Smooth muscle cell (in vitro differentiated cells): ENCODE results near the gene NUPR1. TPM values are rescaled to one million over a fixed set of nuclear protein-coding genes. Genes with fewer than 3 reads are reported as not detected.
"Not testable (repeated sequence)": the region's sequence is repeated elsewhere in the genome, so short reads cannot be mapped to it uniquely, and the experiment has no call there.

ENCODE experiments used
- DNase-seq: peaks from one replicate; lab custom pipeline; 2025; ENCODE audit not compliant: unreplicated experiment; lab: John Stamatoyannopoulos, UW
- H2AFZ ChIP-seq: fragments of 200-600 bp; sonication (generic); 2 replicates; pipeline ENCODE4 v1.6.0; 2016; ENCODE audit warnings: antibody characterized with exemption, low read depth, mild to moderate bottlenecking
- H3F3A ChIP-seq: fragments of 200-600 bp; sonication (generic); 2 replicates; pipeline ENCODE4 v1.6.0; 2017; ENCODE audit warnings: antibody characterized with exemption, low read depth
- H3K27ac ChIP-seq: fragments of 200-600 bp; sonication (generic); 2 replicates; pipeline ENCODE4 v1.5.1; 2016; ENCODE audit warnings: low read depth, mild to moderate bottlenecking
- H3K27me3 ChIP-seq: fragments of 200-600 bp; sonication (generic); 2 replicates; pipeline ENCODE4 v1.6.1; 2016; ENCODE audit warnings: low read depth, mild to moderate bottlenecking
- H3K36me3 ChIP-seq: fragments of 200-600 bp; sonication (generic); 2 replicates; pipeline ENCODE4 v1.5.1; 2016; ENCODE audit warnings: low read depth
- H3K4me1 ChIP-seq: fragments of 200-600 bp; sonication (generic); 2 replicates; pipeline ENCODE4 v1.5.1; 2016; ENCODE audit warnings: low read depth
- H3K4me2 ChIP-seq: fragments of 200-600 bp; sonication (generic); 2 replicates; pipeline ENCODE4 v1.6.0; 2016; ENCODE audit warnings: mild to moderate bottlenecking
- H3K4me3 ChIP-seq: fragments of 200-600 bp; sonication (generic); 2 replicates; pipeline ENCODE4 v1.5.1; 2016; ENCODE audit warnings: mild to moderate bottlenecking
- H3K79me2 ChIP-seq: fragments of 200-600 bp; sonication (generic); 2 replicates; pipeline ENCODE4 v1.6.0; 2016; ENCODE audit warnings: low read depth, mild to moderate bottlenecking
- H3K9ac ChIP-seq: fragments of 200-600 bp; sonication (generic); 2 replicates; pipeline ENCODE4 v1.6.0; 2016; ENCODE audit warnings: low read depth
- H3K9me3 ChIP-seq: fragments of 200-600 bp; sonication (generic); replicated peaks from 2 replicates; pipeline ENCODE4 v1.5.1; 2016; ENCODE audit warnings: low read depth
- H4K20me1 ChIP-seq: fragments of 200-600 bp; sonication (generic); 2 replicates; pipeline ENCODE4 v1.6.0; 2016; ENCODE audit warnings: low read depth
- WGBS: methylation state at CpG from one replicate; pipeline ENCODE4 v1.1.7; 2016; ENCODE audit warnings: low lambda C conversion rate; 5-methylcytosine and 5-hydroxymethylcytosine counted together
- polyA plus RNA-seq: library from polyadenylated mRNA; unstranded; fragments of >200 nt; fragmentation: Nextera tagmentation; extraction: Ambion mirVana; gene quantifications from 2 replicates; pipeline ENCODE4 v1.2.1, GENCODE V29; 2016
- total RNA-seq: library from RNA; depleted of rRNA; stranded (reverse); fragments of >200 nt; gene quantifications from 2 replicates; pipeline ENCODE4 v1.2.3, GENCODE V29; 2014
- TF ChIP-seq, protein P1 (sequence below): fragments of 200-600 bp; sonication (generic); IDR thresholded peaks from 2 replicates; pipeline ENCODE4 v1.5.1; 2017; ENCODE audit warnings: borderline replicate concordance, mild to moderate bottlenecking, antibody characterized with exemption; ENCODE audit not compliant: insufficient read depth, poor library complexity, severe bottlenecking

Gene NUPR1
- total and polyA plus RNA-seq, 2 experiments from 2014 or later = 0.67 to 22.2 TPM

DNA sequence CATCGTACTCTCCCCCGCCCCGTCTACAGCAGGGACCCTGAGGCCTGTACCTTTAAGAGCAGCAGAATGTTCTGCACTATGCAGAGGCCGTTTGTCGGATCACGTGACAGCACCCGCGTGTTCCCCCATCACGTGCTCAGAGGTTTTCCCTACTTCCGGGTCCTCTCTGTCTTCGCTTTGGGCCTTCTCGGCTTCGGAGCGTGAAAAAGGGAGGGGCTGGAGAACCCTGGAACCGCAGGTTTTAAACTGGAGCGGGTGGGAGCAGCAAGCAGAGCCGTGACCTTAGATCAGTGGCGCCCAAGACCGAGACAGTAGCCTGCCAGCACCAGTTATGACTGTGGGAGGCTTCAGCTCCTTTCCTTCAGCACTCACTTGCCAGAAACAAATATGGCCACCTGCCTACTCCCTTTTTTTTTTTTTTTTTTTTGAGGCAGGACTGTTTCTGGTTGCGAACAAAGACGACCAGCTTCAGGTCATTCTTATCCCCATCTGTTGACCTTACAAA, 46.8 kb downstream of the NUPR1 start, which contains the start of gene CLN3:
Gene CLN3 (minus strand): TSS at position 105 of the 505 bp plus-strand sequence. CDS start 315 bp downstream, outside the sequence.
- no peaks in the 10 kb centered on the region for H4K20me1 ChIP-seq
- no peaks in the 10 kb centered on the region for H3K36me3 ChIP-seq
- peak; percentile 61 for DNase-seq
- peaks cover 5% of the 10 kb centered on the region for H3K4me1 ChIP-seq
- no peaks in the 10 kb centered on the region for H3K9me3 ChIP-seq
- H3K9ac ChIP-seq = peak within 1 kb of the TSS; percentile 98
- no peaks in the 10 kb centered on the region for H3K27me3 ChIP-seq
- under 1% methylated on average over 21 of the region's 21 CpGs for WGBS
- peak within 1 kb of the TSS; percentile 93 for H3K4me3 ChIP-seq
- H3F3A ChIP-seq = no peaks in the 10 kb centered on the region
- TF ChIP-seq, protein P1, sequence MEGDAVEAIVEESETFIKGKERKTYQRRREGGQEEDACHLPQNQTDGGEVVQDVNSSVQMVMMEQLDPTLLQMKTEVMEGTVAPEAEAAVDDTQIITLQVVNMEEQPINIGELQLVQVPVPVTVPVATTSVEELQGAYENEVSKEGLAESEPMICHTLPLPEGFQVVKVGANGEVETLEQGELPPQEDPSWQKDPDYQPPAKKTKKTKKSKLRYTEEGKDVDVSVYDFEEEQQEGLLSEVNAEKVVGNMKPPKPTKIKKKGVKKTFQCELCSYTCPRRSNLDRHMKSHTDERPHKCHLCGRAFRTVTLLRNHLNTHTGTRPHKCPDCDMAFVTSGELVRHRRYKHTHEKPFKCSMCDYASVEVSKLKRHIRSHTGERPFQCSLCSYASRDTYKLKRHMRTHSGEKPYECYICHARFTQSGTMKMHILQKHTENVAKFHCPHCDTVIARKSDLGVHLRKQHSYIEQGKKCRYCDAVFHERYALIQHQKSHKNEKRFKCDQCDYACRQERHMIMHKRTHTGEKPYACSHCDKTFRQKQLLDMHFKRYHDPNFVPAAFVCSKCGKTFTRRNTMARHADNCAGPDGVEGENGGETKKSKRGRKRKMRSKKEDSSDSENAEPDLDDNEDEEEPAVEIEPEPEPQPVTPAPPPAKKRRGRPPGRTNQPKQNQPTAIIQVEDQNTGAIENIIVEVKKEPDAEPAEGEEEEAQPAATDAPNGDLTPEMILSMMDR = no peak
- no peaks in the 10 kb centered on the region for H3K79me2 ChIP-seq
- H2AFZ ChIP-seq = peak within 1 kb of the TSS; percentile 100
- peak within 1 kb of the TSS; percentile 97 for H3K27ac ChIP-seq
- H3K4me2 ChIP-seq = peak within 1 kb of the TSS; percentile 97

DNA sequence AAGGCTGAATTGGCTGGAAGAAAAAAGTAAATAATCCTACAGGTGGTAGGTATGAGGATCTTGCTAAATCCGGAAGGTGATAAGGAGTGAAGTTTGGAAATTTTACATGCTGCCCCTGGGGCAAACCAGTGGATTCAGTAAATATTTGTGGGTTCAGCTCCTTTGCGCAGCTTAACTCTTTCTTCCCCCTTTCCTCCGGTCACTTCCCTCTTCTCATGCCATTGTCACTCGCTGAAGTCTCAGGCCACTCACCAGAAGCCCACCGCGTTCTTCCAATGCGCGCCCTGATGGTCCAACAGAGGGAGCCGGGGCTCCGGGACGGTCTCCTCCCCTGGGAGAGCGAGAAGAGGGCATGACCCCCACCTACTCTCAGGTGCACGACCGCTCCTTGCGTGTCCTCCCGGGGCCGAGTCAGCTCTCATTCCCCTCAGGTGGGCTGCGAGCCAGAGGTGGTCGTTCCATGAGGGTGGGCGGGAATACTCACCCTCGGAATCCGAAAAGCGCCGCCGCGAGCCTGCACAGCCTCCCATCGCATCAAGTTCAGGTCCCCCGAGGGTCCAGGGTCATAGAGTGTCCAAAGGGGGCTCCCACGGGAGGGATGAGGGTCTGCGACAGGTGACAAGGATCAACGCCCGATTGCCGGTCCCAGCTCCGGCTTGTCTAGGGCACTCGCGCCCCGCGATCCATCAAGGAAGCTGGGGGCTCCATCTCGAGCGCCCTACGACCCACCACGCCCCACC, 47.4 kb downstream of the NUPR1 start:
- Histone ChIP-seq H3K27ac (peak overlapping the region; percentile 97), H3F3A (no peaks in the 10 kb centered on the region), H3K79me2 (no peaks in the 10 kb centered on the region), H3K9ac (peak overlapping the region; percentile 98), H4K20me1 (no peaks in the 10 kb centered on the region), H3K4me2 (peak overlapping the region; percentile 97), H3K4me1 (peaks cover 5% of the 10 kb centered on the region), H3K27me3 (no peaks in the 10 kb centered on the region), H2AFZ (peak overlapping the region; percentile 100), H3K4me3 (peak overlapping the region; percentile 93), H3K36me3 (no peaks in the 10 kb centered on the region), H3K9me3 (no peaks in the 10 kb centered on the region)
- DNase-seq = no peak
- TF ChIP-seq, protein P1 = peak; percentile 7
- under 1% methylated on average over 42 of the region's 42 CpGs for WGBS

DNA sequence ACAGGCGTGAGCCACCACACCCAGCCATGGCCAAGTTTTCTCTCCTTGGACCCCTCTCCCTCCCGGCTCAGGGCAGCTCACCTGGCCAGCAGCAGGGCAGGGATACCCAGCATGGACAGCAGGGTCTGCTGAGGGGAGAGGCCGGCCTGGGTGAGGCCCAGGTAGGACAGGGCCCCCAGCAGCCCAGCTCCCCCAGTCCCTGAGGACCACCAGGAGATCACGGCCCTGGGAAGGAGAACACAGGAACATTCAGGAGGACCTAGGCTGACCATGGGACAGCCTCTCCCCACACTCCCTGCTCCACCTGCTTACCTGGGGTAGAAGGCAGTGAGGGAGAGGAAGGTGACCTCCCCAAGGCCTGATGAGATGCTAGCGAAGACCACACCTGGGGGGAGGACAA, 52.5 kb downstream of the NUPR1 start:
- no peak for DNase-seq
- H3K4me1 ChIP-seq = peaks cover 5% of the 10 kb centered on the region
- H3K9ac ChIP-seq = no peak overlapping the region
- H3K27ac ChIP-seq = no peak overlapping the region
- no peaks in the 10 kb centered on the region for H3K27me3 ChIP-seq
- H3K79me2 ChIP-seq = no peaks in the 10 kb centered on the region
- no peaks in the 10 kb centered on the region for H3K36me3 ChIP-seq
- 97% methylated on average over 5 of the region's 5 CpGs for WGBS
- H2AFZ ChIP-seq = no peak overlapping the region
- TF ChIP-seq, protein P1 = no peak
- H4K20me1 ChIP-seq = no peaks in the 10 kb centered on the region
- H3K4me2 ChIP-seq = no peak overlapping the region
- H3K9me3 ChIP-seq = no peaks in the 10 kb centered on the region
- no peak overlapping the region for H3K4me3 ChIP-seq
- no peaks in the 10 kb centered on the region for H3F3A ChIP-seq

DNA sequence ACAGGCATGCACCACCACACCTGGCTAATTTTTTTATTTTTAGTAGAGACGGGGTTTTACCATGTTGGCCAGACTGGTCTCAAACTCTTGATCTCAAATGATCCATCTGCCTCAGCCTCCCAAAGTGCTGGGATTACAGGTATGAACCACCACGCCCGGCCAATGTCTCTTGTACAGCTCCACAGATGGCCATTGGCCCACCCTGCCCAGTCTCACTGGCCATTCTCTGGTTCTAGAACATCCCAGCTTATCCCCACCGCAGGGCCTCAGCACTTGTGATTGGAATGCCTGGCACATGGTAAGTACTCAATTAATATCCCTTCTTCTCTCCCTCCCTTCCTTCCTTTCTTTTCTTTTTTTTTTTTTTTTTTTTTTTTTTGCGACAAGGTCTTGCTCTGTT, 55.4 kb downstream of the NUPR1 start:
- H2AFZ ChIP-seq, H3K27ac ChIP-seq, H3K79me2 ChIP-seq, H3K4me1 ChIP-seq, H3K4me2 ChIP-seq, H3K27me3 ChIP-seq, H3K9me3 ChIP-seq, H3K4me3 ChIP-seq, H4K20me1 ChIP-seq, DNase-seq, H3F3A ChIP-seq, H3K9ac ChIP-seq, H3K36me3 ChIP-seq: not testable (repeated sequence)
- 92% methylated on average over 4 of the region's 5 CpGs for WGBS

Other genes starting within 250 kb of the NUPR1 start
- 0.94 and 1.9 TPM in 2 replicates for gene SBK1, start 246.4 kb downstream of the NUPR1 start, total RNA-seq
- gene SBK1, start 246.4 kb downstream of the NUPR1 start, polyA plus RNA-seq = 3.1 and 7.5 TPM in 2 replicates
- gene NPIPB6, start 175.5 kb downstream of the NUPR1 start, total RNA-seq = 0.22 and 0.54 TPM in 2 replicates
- 0.17 and 0.95 TPM in 2 replicates for gene NPIPB6, start 175.5 kb downstream of the NUPR1 start, polyA plus RNA-seq
- 86.8 and 89.3 TPM in 2 replicates for gene EIF3CL, start 135.1 kb downstream of the NUPR1 start, total RNA-seq
- not detected in 2 replicates for gene EIF3CL, start 135.1 kb downstream of the NUPR1 start, polyA plus RNA-seq
- not detected in 2 replicates for gene NPIPB7, start 66.6 kb downstream of the NUPR1 start, total RNA-seq
- gene NPIPB7, start 66.6 kb downstream of the NUPR1 start, polyA plus RNA-seq = not detected in 2 replicates
- 10.5 and 15.3 TPM in 2 replicates for gene CLN3, start 46.9 kb downstream of the NUPR1 start, total RNA-seq
- 19.6 and 30.9 TPM in 2 replicates for gene CLN3, start 46.9 kb downstream of the NUPR1 start, polyA plus RNA-seq
- gene APOBR, start 44.3 kb downstream of the NUPR1 start, total RNA-seq = not detected in 2 replicates
- gene APOBR, start 44.3 kb downstream of the NUPR1 start, polyA plus RNA-seq = not detected in 2 replicates
- gene IL27, start 32.1 kb downstream of the NUPR1 start, total RNA-seq = not detected in 2 replicates
- not detected in 2 replicates for gene IL27, start 32.1 kb downstream of the NUPR1 start, polyA plus RNA-seq
- 4.9 and 5.7 TPM in 2 replicates for gene SGF29, start 14.9 kb upstream of the NUPR1 start, total RNA-seq
- gene SGF29, start 14.9 kb upstream of the NUPR1 start, polyA plus RNA-seq = 9.4 and 11.9 TPM in 2 replicates
- not detected in 2 replicates for gene SULT1A2, start 58.1 kb upstream of the NUPR1 start, total RNA-seq
- not detected in 2 replicates for gene SULT1A2, start 58.1 kb upstream of the NUPR1 start, polyA plus RNA-seq
- gene SULT1A1, start 71.1 kb upstream of the NUPR1 start, total RNA-seq = 0.09 TPM in 1 of 2 replicates, not detected in the other
- 0.72 and 1.3 TPM in 2 replicates for gene SULT1A1, start 71.1 kb upstream of the NUPR1 start, polyA plus RNA-seq
- not detected in 2 replicates for gene NPIPB8, start 99.1 kb upstream of the NUPR1 start, total RNA-seq
- gene NPIPB8, start 99.1 kb upstream of the NUPR1 start, polyA plus RNA-seq = 0.58 TPM in 1 of 2 replicates, not detected in the other
- gene EIF3C, start 172.5 kb upstream of the NUPR1 start, total RNA-seq = 53.7 and 54.7 TPM in 2 replicates
- gene EIF3C, start 172.5 kb upstream of the NUPR1 start, polyA plus RNA-seq = 277 and 320 TPM in 2 replicates
- 2.6 and 3.7 TPM in 2 replicates for gene NPIPB9, start 212.8 kb upstream of the NUPR1 start, total RNA-seq
- 0.32 and 0.91 TPM in 2 replicates for gene NPIPB9, start 212.8 kb upstream of the NUPR1 start, polyA plus RNA-seq